Femur (tissue), 1 donor: ENCODE results near the gene SSNA1.
A peak's percentile ranks its signal among the peaks of the same experiment; 100 is the strongest.

Source experiments
- DNase-seq: peaks from one replicate; pipeline ENCODE4 v3.0.0-alpha.2; 2017

Gene SSNA1

GRCh38 chr9:137223078-137223970, 34.8 kb downstream of the SSNA1 start:
- DNase-seq, result peak; percentile 98

GRCh38 chr9:137224830-137225694, 36.6 kb downstream of the SSNA1 start, which contains the start of gene CYSRT1:
Gene CYSRT1, plus strand, starts transcription at chr9:137225174. Its CDS starts 448 bp downstream, at chr9:137225622.
- DNase-seq, result no peak

- no peak for DNase-seq
These were observed 37.3 kb downstream of the SSNA1 start for GRCh38 chr9:137225699-137226331.

- DNase-seq, result no peak
These were observed 38.0 kb downstream of the SSNA1 start for GRCh38 chr9:137226338-137227053.

GRCh38 chr9:137227054-137227852, 38.8 kb downstream of the SSNA1 start, which contains the start of gene RNF224:
Gene RNF224, plus strand, starts transcription at chr9:137227502. Its CDS starts 834 bp downstream, at chr9:137228336.
- DNase-seq, result peak; percentile 79

- no peak for DNase-seq
These were observed 39.5 kb downstream of the SSNA1 start for GRCh38 chr9:137227853-137228505.

- no peak for DNase-seq
These were observed 40.1 kb downstream of the SSNA1 start for GRCh38 chr9:137228506-137228967.

GRCh38 chr9:137228968-137229896, 40.8 kb downstream of the SSNA1 start:
- DNase-seq, result no peak

- no peak for DNase-seq
These were observed 41.6 kb downstream of the SSNA1 start for GRCh38 chr9:137229903-137230704.

- no peak for DNase-seq
These were observed 42.4 kb downstream of the SSNA1 start, which contains the start of gene SLC34A3 for GRCh38 chr9:137230705-137231371. Gene SLC34A3, plus strand, starts transcription at chr9:137230901. Its CDS starts 802 bp downstream, at chr9:137231703.

GRCh38 chr9:137231372-137232039, 43.0 kb downstream of the SSNA1 start:
- DNase-seq, result no peak

- DNase-seq, result no peak
These were observed 43.6 kb downstream of the SSNA1 start for GRCh38 chr9:137232101-137232500.

GRCh38 chr9:137232510-137232909, 44.0 kb downstream of the SSNA1 start:
- DNase-seq, result no peak

GRCh38 chr9:137233143-137233980, 44.9 kb downstream of the SSNA1 start:
- no peak for DNase-seq

GRCh38 chr9:137234055-137234697, 45.7 kb downstream of the SSNA1 start:
- DNase-seq, result no peak
